Aorta (tissue), 5 donors: ENCODE data around the gene SHTN1. TPM values are rescaled to one million over a fixed set of nuclear protein-coding genes. Genes with fewer than 3 reads are reported as not detected.

Experiments used
- ATAC-seq: fragments of 200-7000 bp; cut with Tn5 transposase; one replicate; pipeline ENCODE4 v1.9.1; 2022; ENCODE audit warnings: moderate library complexity; ENCODE audit not compliant: low FRiP score
- DNase-seq, 2 donors: peaks; one replicate each; pipeline ENCODE4 v3.0.0-alpha.2; 2020
- H3K27ac ChIP-seq, 2 donors: one replicate each; pipeline ENCODE4 v1.5.1; 2013; ENCODE audit warnings: low read length in 2 of 2, mild to moderate bottlenecking in 2 of 2, moderate library complexity in 2 of 2, control low read depth in 1 of 2, inconsistent platforms in 1 of 2, low read depth in 1 of 2
- H3K27me3 ChIP-seq, 2 donors: one replicate each; pipeline ENCODE4 v1.6.1; 2013; ENCODE audit warnings: control low read depth in 1 of 2, low read length in 1 of 2, mild to moderate bottlenecking in 1 of 2, moderate library complexity in 1 of 2; ENCODE audit not compliant: insufficient read depth in 2 of 2, control insufficient read depth in 1 of 2
- H3K36me3 ChIP-seq, 2 donors: one replicate each; pipeline ENCODE4 v1.6.1; 2013; ENCODE audit warnings: control low read depth in 1 of 2, low read length in 1 of 2, mild to moderate bottlenecking in 1 of 2; ENCODE audit not compliant: insufficient read depth in 2 of 2, control insufficient read depth in 1 of 2
- H3K4me1 ChIP-seq, 2 donors: one replicate each; pipeline ENCODE4 v1.6.1; 2013; ENCODE audit warnings: low read length in 2 of 2, control low read depth in 1 of 2, mild to moderate bottlenecking in 1 of 2, moderate library complexity in 1 of 2; ENCODE audit not compliant: insufficient read depth in 2 of 2, control insufficient read depth in 1 of 2
- H3K4me3 ChIP-seq, 2 donors: one replicate each; pipeline ENCODE4 v1.5.1; 2013; ENCODE audit warnings: low read length in 2 of 2, control low read depth in 1 of 2, mild to moderate bottlenecking in 1 of 2
- H3K9me3 ChIP-seq: one replicate; pipeline ENCODE4 v1.6.1; 2013; ENCODE audit warnings: mild to moderate bottlenecking, low read length; ENCODE audit not compliant: control insufficient read depth
- WGBS, 2 donors: extraction: QIAGEN DNeasy Blood & Tissue Kit; methylation state at CpG; one replicate each; pipeline ENCODE4 v1.1.7; 2013; 5-methylcytosine and 5-hydroxymethylcytosine counted together
- intact Hi-C, 2 donors: fragments of 100-400 bp; cut with DNase I; formaldehyde crosslinking; loops; one replicate each; pipeline versions ENCODE4 v1.14.2 to v1.15.0; 2022
- polyA plus RNA-seq, 2 donors: library from polyadenylated mRNA; stranded (reverse); fragments of 200-250 nt; gene quantifications; one replicate each; pipeline ENCODE4 v1.2.3, GENCODE V29; 2013
- total RNA-seq, 2 donors: library from RNA; stranded (reverse); fragmentation: NEBNext Ultra II Directional; extraction: Animal tissue kit (Norgen Biotek cat#: 25700); gene quantifications; one replicate each; pipeline ENCODE4 v1.2.1, GENCODE V29; 2021
- donor health status: healthy with polysubstance abuse.
- donor health status: Bipolar disorder and iron deficiency.
- donor health status: DM: no; HTN: no; CAD: no.
- donor health status: DM: no; HTN: no; CAD: no.
- donor health status: DM: yes; HTN: yes; CAD: no.

The SHTN1 gene
- total and polyA plus RNA-seq, 4 donors = 4.9 to 26.1 (median 16.0) TPM

GRCh38 chr10:116893686-116894037 lies 111.3 kb downstream of the SHTN1 start:
- intact Hi-C loops = no loop called here
- H3K4me3 ChIP-seq = no peak overlapping the region
- DNase-seq (no peak), ATAC-seq (no peak)
- H3K4me1 ChIP-seq = no peaks in the 10 kb centered on the region
- H3K27me3 ChIP-seq = no peaks in the 10 kb centered on the region
- no peaks in the 10 kb centered on the region for H3K9me3 ChIP-seq
- no peak overlapping the region for H3K27ac ChIP-seq
- H3K36me3 ChIP-seq = no peaks in the 10 kb centered on the region

- ATAC-seq = no peak
- no peaks in the 10 kb centered on the region for H3K9me3 ChIP-seq
- H3K36me3 ChIP-seq = no peaks in the 10 kb centered on the region
- intact Hi-C loops = no loop called here
- WGBS, 2 donors = 81 to 88% methylated on average over 11 of the region's 11 CpGs
- H3K4me1 ChIP-seq = peaks cover 0 to 2% of the 10 kb centered on the region in 2 donors
- H3K27me3 ChIP-seq = no peaks in the 10 kb centered on the region
- H3K4me3 ChIP-seq = no peak overlapping the region
- no peak for DNase-seq
- H3K27ac ChIP-seq = no peak overlapping the region
Observed at GRCh38 chr10:116892907-116893685, 111.9 kb downstream of the SHTN1 start.

GRCh38 chr10:116891208-116891607 lies 113.8 kb downstream of the SHTN1 start:
- Histone ChIP-seq H3K27me3 (no peaks in the 10 kb centered on the region), H3K27ac (no peak overlapping the region), H3K4me1 (peaks cover 0 to 2% of the 10 kb centered on the region in 2 donors), H3K36me3 (no peaks in the 10 kb centered on the region), H3K9me3 (no peaks in the 10 kb centered on the region), H3K4me3 (no peak overlapping the region)
- intact Hi-C loops = no loop called here
- ATAC-seq (no peak), DNase-seq (peak; percentile 61 to 84)
- 9% methylated on average over 7 of the region's 7 CpGs for WGBS, 2 donors

GRCh38 chr10:116889066-116889465 lies 115.9 kb downstream of the SHTN1 start:
- no peaks in the 10 kb centered on the region for H3K27me3 ChIP-seq
- DNase-seq = no peak
- no peaks in the 10 kb centered on the region for H3K36me3 ChIP-seq
- 89 to 90% methylated on average over 3 of the region's 3 CpGs for WGBS, 2 donors
- H3K27ac ChIP-seq = peak overlapping the region in 1 of 2 donors; percentile 21
- no peak for ATAC-seq
- H3K4me3 ChIP-seq = no peak overlapping the region
- H3K4me1 ChIP-seq = peaks cover 0 to 2% of the 10 kb centered on the region in 2 donors
- intact Hi-C loops = loop anchor here in 1 of 2 donors (2.0 kb wide), 1 partner anchor 40 kb away; the partner anchor contains the start of gene ENO4
- H3K9me3 ChIP-seq = no peaks in the 10 kb centered on the region

- no peaks in the 10 kb centered on the region for H3K27me3 ChIP-seq
- no peak overlapping the region for H3K4me3 ChIP-seq
- H3K27ac ChIP-seq = no peak overlapping the region
- H3K9me3 ChIP-seq = no peaks in the 10 kb centered on the region
- 40 to 42% methylated on average over 7 of the region's 7 CpGs for WGBS, 2 donors
- H3K4me1 ChIP-seq = peaks cover 0 to 2% of the 10 kb centered on the region in 2 donors
- H3K36me3 ChIP-seq = no peaks in the 10 kb centered on the region
- peak; percentile 74 to 81 for DNase-seq
- peak; percentile 82 for ATAC-seq
- intact Hi-C loops = loop anchor here in 1 of 2 donors (2.0 kb wide), 1 partner anchor 40 kb away; the partner anchor contains the start of gene ENO4
Observed at GRCh38 chr10:116888380-116889055, 116.5 kb downstream of the SHTN1 start.

GRCh38 chr10:116886772-116887171 lies 118.2 kb downstream of the SHTN1 start:
- DNase-seq (no peak), ATAC-seq (no peak)
- Histone ChIP-seq H3K27ac (no peak overlapping the region), H3K4me3 (no peak overlapping the region), H3K27me3 (no peaks in the 10 kb centered on the region), H3K9me3 (no peaks in the 10 kb centered on the region), H3K36me3 (no peaks in the 10 kb centered on the region), H3K4me1 (peaks cover 0 to 2% of the 10 kb centered on the region in 2 donors)
- WGBS, 2 donors = 94 to 95% methylated on average over 4 of the region's 4 CpGs
- intact Hi-C loops = no loop called here

GRCh38 chr10:116882639-116883038 lies 122.3 kb downstream of the SHTN1 start:
- intact Hi-C loops = no loop called here
- no peak overlapping the region for H3K27ac ChIP-seq
- H3K36me3 ChIP-seq = no peaks in the 10 kb centered on the region
- no peaks in the 10 kb centered on the region for H3K4me1 ChIP-seq
- 68 to 74% methylated on average over 2 of the region's 2 CpGs for WGBS, 2 donors
- DNase-seq = no peak
- no peak for ATAC-seq
- no peak overlapping the region for H3K4me3 ChIP-seq
- no peaks in the 10 kb centered on the region for H3K27me3 ChIP-seq
- no peaks in the 10 kb centered on the region for H3K9me3 ChIP-seq

GRCh38 chr10:116880716-116881482 lies 124.1 kb downstream of the SHTN1 start:
- DNase-seq = no peak
- no peaks in the 10 kb centered on the region for H3K27me3 ChIP-seq
- intact Hi-C loops = no loop called here
- 70 to 77% methylated on average over 10 of the region's 10 CpGs for WGBS, 2 donors
- no peaks in the 10 kb centered on the region for H3K36me3 ChIP-seq
- H3K4me3 ChIP-seq = no peak overlapping the region
- ATAC-seq = no peak
- no peak overlapping the region for H3K27ac ChIP-seq
- H3K4me1 ChIP-seq = no peaks in the 10 kb centered on the region
- no peaks in the 10 kb centered on the region for H3K9me3 ChIP-seq
